NT2/D1 (cell line): ENCODE data around the gene SCARB2.

Experiments
- YY1 ChIP-seq: IDR thresholded peaks from 2 replicates; pipeline ENCODE4 v1.6.1; 2011; ENCODE audit not compliant: insufficient read length, insufficient read depth
- ZNF274 ChIP-seq: IDR thresholded peaks from 2 replicates; pipeline ENCODE4 v1.6.1; 2011; ENCODE audit warnings: mild to moderate bottlenecking, low read depth, low read length

DNA sequence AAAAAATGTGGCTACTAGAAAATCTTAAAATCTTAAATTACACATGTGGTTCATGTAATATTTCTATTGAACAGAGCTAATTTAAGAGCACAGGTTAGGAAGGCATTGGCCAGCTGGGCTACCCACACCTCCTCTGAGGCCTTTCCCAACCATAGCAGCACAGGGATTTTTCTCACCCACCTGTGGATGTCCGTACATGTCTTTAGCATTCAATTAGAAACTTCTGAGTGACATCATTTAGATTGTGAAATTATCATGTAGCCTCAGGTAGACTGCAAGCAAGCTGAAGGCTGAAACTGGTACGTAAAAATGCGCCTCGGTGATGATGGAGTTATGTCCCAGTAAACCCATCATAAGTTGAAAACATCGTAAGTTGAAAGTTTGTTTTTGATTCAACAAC lies 31.2 kb downstream of the SCARB2 start:
- TF ChIP-seq ZNF274 (no peak), YY1 (no peak)
